GM06990 (cell line): Measurements from ENCODE around the gene CLIC3.
"Not testable (repeated sequence)": the region's sequence is repeated elsewhere in the genome, so short reads cannot be mapped to it uniquely, and the experiment has no call there.

Experiments used
- DNase-seq: peaks from one replicate; pipeline ENCODE4 v3.0.0-alpha.2; 2011; ENCODE audit not compliant: insufficient read length; ENCODE audit errors: extremely low read depth
- H3K27me3 ChIP-seq: replicated peaks from 2 replicates; pipeline ENCODE4 v1.6.0; 2011; ENCODE audit warnings: low read length; ENCODE audit not compliant: control insufficient read depth, insufficient read depth
- H3K36me3 ChIP-seq: 2 replicates; pipeline ENCODE4 v1.5.1; 2011; ENCODE audit warnings: low read length; ENCODE audit not compliant: control insufficient read depth, insufficient read depth
- H3K4me3 ChIP-seq: replicated peaks from 2 replicates; pipeline ENCODE4 v1.5.1; 2011; ENCODE audit warnings: low read depth, mild to moderate bottlenecking, control low read depth, low read length
- CTCF ChIP-seq: IDR thresholded peaks from 2 replicates; pipeline ENCODE4 v1.5.1; 2011; ENCODE audit warnings: low read length, control low read depth, mild to moderate bottlenecking, inconsistent platforms; ENCODE audit not compliant: insufficient read depth, poor library complexity, severe bottlenecking

CLIC3 gene

GRCh38 chr9:137004285-137004684 is 7.9 kb upstream of the CLIC3 start:
- H3K27me3 ChIP-seq, H3K36me3 ChIP-seq, DNase-seq, H3K4me3 ChIP-seq: not testable (repeated sequence)
- peak; percentile 37 for TF ChIP-seq CTCF

GRCh38 chr9:137002646-137003041 is 6.3 kb upstream of the CLIC3 start:
- TF ChIP-seq CTCF = no peak
- H3K36me3 ChIP-seq = no peaks in the 10 kb centered on the region
- no peak overlapping the region for H3K4me3 ChIP-seq
- no peak for DNase-seq
- H3K27me3 ChIP-seq = no peaks in the 10 kb centered on the region; the same call in 1 of the 2 replicates

- Histone ChIP-seq H3K36me3 (no peaks in the 10 kb centered on the region), H3K27me3 (no peaks in the 10 kb centered on the region; the same call in 1 of the 2 replicates), H3K4me3 (no peak overlapping the region)
- no peak for DNase-seq
- TF ChIP-seq CTCF = no peak
Observed at GRCh38 chr9:137001857-137002645, 5.7 kb upstream of the CLIC3 start.

GRCh38 chr9:137000177-137000930 is 4.0 kb upstream of the CLIC3 start:
- Histone ChIP-seq H3K4me3 (no peak overlapping the region), H3K27me3 (no peaks in the 10 kb centered on the region; the same call in 1 of the 2 replicates), H3K36me3 (no peaks in the 10 kb centered on the region)
- no peak for TF ChIP-seq CTCF
- peak; percentile 69 for DNase-seq

- no peaks in the 10 kb centered on the region; the same call in 1 of the 2 replicates for H3K27me3 ChIP-seq
- TF ChIP-seq CTCF = peak; percentile 12
- H3K4me3 ChIP-seq = no peak overlapping the region
- DNase-seq = no peak
- no peaks in the 10 kb centered on the region; the same call in 1 of the 2 replicates for H3K36me3 ChIP-seq
Observed at GRCh38 chr9:136997830-136998234, 1.5 kb upstream of the CLIC3 start.
